Fibroblast of lung (primary cell): ENCODE data around the gene PRKAG2. TPM values are rescaled to one million over a fixed set of nuclear protein-coding genes. Genes with fewer than 3 reads are reported as not detected.

Experiments
- DNase-seq, 2 donors: peaks; one replicate each; pipeline versions ENCODE4 v3.0.0 to v3.0.0-alpha.2; 2010; ENCODE audit warnings: low read depth in 2 of 2
- H2AFZ ChIP-seq: 2 replicates; pipeline ENCODE4 v1.5.1; 2012; ENCODE audit warnings: low read length, control low read depth, inconsistent platforms
- H3K27ac ChIP-seq: 2 replicates; pipeline ENCODE4 v1.5.1; 2011; ENCODE audit warnings: low read length, control low read depth; ENCODE audit not compliant: insufficient read depth
- H3K27me3 ChIP-seq: 2 replicates; pipeline ENCODE4 v1.5.1; 2011; ENCODE audit warnings: mild to moderate bottlenecking, low read length; ENCODE audit not compliant: control insufficient read depth, insufficient read depth
- H3K36me3 ChIP-seq: 2 replicates; pipeline ENCODE4 v1.5.1; 2011; ENCODE audit warnings: low read length; ENCODE audit not compliant: control insufficient read depth, insufficient read depth
- H3K4me1 ChIP-seq: 2 replicates; pipeline ENCODE4 v1.5.1; 2011; ENCODE audit warnings: low read length; ENCODE audit not compliant: control insufficient read depth, insufficient read depth; ENCODE audit errors: extremely low read depth
- H3K4me2 ChIP-seq: 2 replicates; pipeline ENCODE4 v1.5.1; 2011; ENCODE audit warnings: low read length, control low read depth; ENCODE audit not compliant: insufficient read depth; ENCODE audit errors: extremely low read depth
- H3K4me3 ChIP-seq, 4 experiments: fragments of 200-600 bp in 1 of 4; sonication (generic) in 1 of 4; replicated peaks in 1 of 4; 2 replicates each; pipeline ENCODE4 v1.5.1; 2011 to 2016; ENCODE audit warnings: low read length in 4 of 4, low read depth in 3 of 4, mild to moderate bottlenecking in 3 of 4, control low read depth in 2 of 4, inconsistent platforms in 1 of 4, mixed read lengths in 1 of 4; ENCODE audit not compliant: insufficient read depth in 1 of 4; ENCODE audit errors: control extremely low read depth in 1 of 4
- H3K79me2 ChIP-seq: 2 replicates; pipeline ENCODE4 v1.5.1; 2012; ENCODE audit warnings: mild to moderate bottlenecking, low read length, inconsistent platforms; ENCODE audit not compliant: control insufficient read depth, insufficient read depth
- H3K9ac ChIP-seq: 2 replicates; pipeline ENCODE4 v1.5.1; 2011; ENCODE audit warnings: mild to moderate bottlenecking, low read length, control low read depth; ENCODE audit not compliant: insufficient read depth
- H3K9me3 ChIP-seq: 2 replicates; pipeline ENCODE4 v1.5.1; 2012; ENCODE audit warnings: low read depth, low read length; ENCODE audit not compliant: control insufficient read depth, insufficient read depth
- H4K20me1 ChIP-seq: 2 replicates; pipeline ENCODE4 v1.5.1; 2011; ENCODE audit warnings: low read length; ENCODE audit not compliant: control insufficient read depth, insufficient read depth; ENCODE audit errors: extremely low read depth
- EZH2 ChIP-seq: IDR thresholded peaks from 2 replicates; pipeline ENCODE4 v1.5.1; 2012; ENCODE audit warnings: low read length, control low read depth, mild to moderate bottlenecking; ENCODE audit errors: missing control alignments
- polyA plus RNA-seq, 2 donors: library from polyadenylated mRNA; depleted of rRNA in 1 of 2; stranded (reverse) in 1 of 2; unstranded in 1 of 2; fragments of >200 nt; gene quantifications; 2 replicates each; pipeline ENCODE4 v1.2.1, GENCODE V29; 2011 to 2012; ENCODE audit warnings: missing spikeins in 1 of 2
- total RNA-seq: library from RNA; depleted of rRNA; stranded (reverse); fragments of >200 nt; gene quantifications from 2 replicates; pipeline ENCODE4 v1.2.1, GENCODE V29; 2014
- TF ChIP-seq, protein P1 (sequence below), 2 donors: IDR thresholded peaks in 1 of 2; conservative IDR thresholded peaks in 1 of 2; 1 replicate in 1 of 2; 2 replicates in 1 of 2; pipeline ENCODE4 v1.5.1; 2011 to 2012; ENCODE audit warnings: low read length in 2 of 2, control low read depth in 1 of 2, inconsistent platforms in 1 of 2, low read depth in 1 of 2, mild to moderate bottlenecking in 1 of 2

The PRKAG2 gene
- total and polyA plus RNA-seq, 2 donors (not counting 1 experiment from before 2014, with no cell fraction given), result 11.9 to 56.7 TPM

DNA sequence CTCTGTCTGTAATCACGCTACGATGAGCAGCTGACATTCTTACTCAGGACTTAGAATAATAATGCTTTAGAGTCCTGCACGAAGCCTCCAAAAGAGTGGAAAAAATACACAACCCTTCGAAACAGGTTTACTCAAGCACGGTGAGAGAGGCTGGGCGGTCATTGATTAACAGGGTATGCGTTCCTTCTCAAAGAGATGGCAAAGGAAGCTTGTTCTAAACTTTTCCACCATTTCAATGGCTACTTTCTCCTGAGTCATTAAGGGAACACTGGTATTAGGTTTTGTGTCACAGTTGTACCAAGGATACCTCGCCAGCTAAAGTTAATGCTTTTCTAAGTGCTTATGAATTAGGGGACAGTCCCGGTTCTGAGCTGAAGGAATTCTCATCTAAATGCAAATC is 215.3 kb downstream of the PRKAG2 start:
- no peak for DNase-seq
- H3K79me2 ChIP-seq, result no peaks in the 10 kb centered on the region
- no peak overlapping the region for H3K27ac ChIP-seq
- no peaks in the 10 kb centered on the region for H3K9me3 ChIP-seq
- no peaks in the 10 kb centered on the region for H3K36me3 ChIP-seq
- H3K4me3 ChIP-seq, result no peak overlapping the region
- no peaks in the 10 kb centered on the region for H3K27me3 ChIP-seq
- TF ChIP-seq, protein P1, sequence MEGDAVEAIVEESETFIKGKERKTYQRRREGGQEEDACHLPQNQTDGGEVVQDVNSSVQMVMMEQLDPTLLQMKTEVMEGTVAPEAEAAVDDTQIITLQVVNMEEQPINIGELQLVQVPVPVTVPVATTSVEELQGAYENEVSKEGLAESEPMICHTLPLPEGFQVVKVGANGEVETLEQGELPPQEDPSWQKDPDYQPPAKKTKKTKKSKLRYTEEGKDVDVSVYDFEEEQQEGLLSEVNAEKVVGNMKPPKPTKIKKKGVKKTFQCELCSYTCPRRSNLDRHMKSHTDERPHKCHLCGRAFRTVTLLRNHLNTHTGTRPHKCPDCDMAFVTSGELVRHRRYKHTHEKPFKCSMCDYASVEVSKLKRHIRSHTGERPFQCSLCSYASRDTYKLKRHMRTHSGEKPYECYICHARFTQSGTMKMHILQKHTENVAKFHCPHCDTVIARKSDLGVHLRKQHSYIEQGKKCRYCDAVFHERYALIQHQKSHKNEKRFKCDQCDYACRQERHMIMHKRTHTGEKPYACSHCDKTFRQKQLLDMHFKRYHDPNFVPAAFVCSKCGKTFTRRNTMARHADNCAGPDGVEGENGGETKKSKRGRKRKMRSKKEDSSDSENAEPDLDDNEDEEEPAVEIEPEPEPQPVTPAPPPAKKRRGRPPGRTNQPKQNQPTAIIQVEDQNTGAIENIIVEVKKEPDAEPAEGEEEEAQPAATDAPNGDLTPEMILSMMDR (conservative IDR thresholded peaks at IDR 0.05 in 1 of 2, IDR thresholded peaks at IDR 0.05 in 1 of 2; ENCODE audit: low read depth in 1 of 2, low read length in 2 of 2), result no peak
- no peak for TF ChIP-seq EZH2
- H4K20me1 ChIP-seq, result no peaks in the 10 kb centered on the region
- no peak overlapping the region for H2AFZ ChIP-seq
- no peak overlapping the region for H3K9ac ChIP-seq
- H3K4me1 ChIP-seq, result peaks cover 7% of the 10 kb centered on the region
- no peak overlapping the region for H3K4me2 ChIP-seq

DNA sequence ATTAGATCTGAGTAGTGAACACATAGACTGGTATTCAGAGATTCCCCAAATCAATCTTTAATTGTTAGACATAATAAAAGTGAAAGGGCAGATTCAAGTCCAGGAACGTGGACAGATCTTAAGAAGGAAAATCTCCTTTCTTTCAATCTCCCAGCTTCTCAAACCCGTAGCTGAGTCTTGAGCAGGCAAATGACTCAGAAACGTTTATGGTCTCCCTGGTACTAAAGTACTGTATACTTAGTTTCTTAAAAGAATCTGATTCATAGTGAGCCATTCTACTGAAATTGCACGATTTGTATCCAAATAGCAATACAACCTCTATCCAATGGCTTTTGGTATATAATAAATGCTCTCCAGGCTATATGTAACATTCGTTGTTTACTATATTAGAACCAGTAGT is 216.8 kb downstream of the PRKAG2 start:
- no peaks in the 10 kb centered on the region for H3K9me3 ChIP-seq
- H3K4me3 ChIP-seq, result no peak overlapping the region
- H3K4me2 ChIP-seq, result no peak overlapping the region
- peak in 1 of 2 donors; percentile 55 for DNase-seq
- TF ChIP-seq, protein P1 (conservative IDR thresholded peaks at IDR 0.05 in 1 of 2, IDR thresholded peaks at IDR 0.05 in 1 of 2; ENCODE audit: low read depth in 1 of 2, low read length in 2 of 2), result no peak
- no peak for TF ChIP-seq EZH2
- H3K9ac ChIP-seq, result no peak overlapping the region
- H3K27me3 ChIP-seq, result no peaks in the 10 kb centered on the region
- no peaks in the 10 kb centered on the region for H3K36me3 ChIP-seq
- H3K4me1 ChIP-seq, result peaks cover 7% of the 10 kb centered on the region
- H3K27ac ChIP-seq, result no peak overlapping the region
- no peaks in the 10 kb centered on the region for H3K79me2 ChIP-seq
- no peak overlapping the region for H2AFZ ChIP-seq
- H4K20me1 ChIP-seq, result no peaks in the 10 kb centered on the region

- no peak overlapping the region for H3K27ac ChIP-seq
- TF ChIP-seq EZH2, result no peak
- TF ChIP-seq, protein P1 (conservative IDR thresholded peaks at IDR 0.05 in 1 of 2, IDR thresholded peaks at IDR 0.05 in 1 of 2; ENCODE audit: low read depth in 1 of 2, low read length in 2 of 2), result no peak
- no peak overlapping the region for H3K4me2 ChIP-seq
- no peak overlapping the region for H3K4me3 ChIP-seq
- H4K20me1 ChIP-seq, result no peaks in the 10 kb centered on the region
- H3K9ac ChIP-seq, result no peak overlapping the region
- no peak for DNase-seq
- no peaks in the 10 kb centered on the region for H3K79me2 ChIP-seq
- H2AFZ ChIP-seq, result no peak overlapping the region
- H3K36me3 ChIP-seq, result no peaks in the 10 kb centered on the region
- H3K27me3 ChIP-seq, result no peaks in the 10 kb centered on the region
- H3K9me3 ChIP-seq, result no peaks in the 10 kb centered on the region
- peaks cover 3% of the 10 kb centered on the region for H3K4me1 ChIP-seq
Measured at GRCh38 chr7:151659219-151659618, 217.7 kb downstream of the PRKAG2 start.
